OCI-LY3 (cell line): ENCODE results near the gene NKAIN2.

Experiments
- H2AFZ ChIP-seq: fragments of 200-600, 300-600 bp; shearing (Covaris generic); 2 replicates; pipeline ENCODE4 v1.6.0; 2014; ENCODE audit warnings: antibody characterized with exemption, low read depth, low read length
- H3K27ac ChIP-seq: fragments of 200-600, 300-600 bp; sonication (generic); 2 replicates; pipeline ENCODE4 v1.5.1; 2014; ENCODE audit warnings: mild to moderate bottlenecking, low read length, moderate library complexity, mixed read lengths
- H3K27me3 ChIP-seq: fragments of 200-600, 300-600 bp; sonication (generic); 2 replicates; pipeline ENCODE4 v1.6.1; 2014; ENCODE audit warnings: low read depth, low read length, mixed read lengths
- H3K36me3 ChIP-seq: fragments of 200-600, 300-600 bp; sonication (generic); replicated peaks from 2 replicates; pipeline ENCODE3; 2014; ENCODE audit warnings: low read depth, low read length, mixed read lengths
- H3K4me1 ChIP-seq: fragments of 300-600, 200-600 bp; sonication (generic); 2 replicates; pipeline ENCODE4 v1.6.1; 2014; ENCODE audit warnings: low read length, mixed read lengths
- H3K4me2 ChIP-seq: fragments of 200-600, 300-600 bp; sonication (generic); 2 replicates; pipeline ENCODE4 v1.6.1; 2014; ENCODE audit warnings: low read length, mixed read lengths
- H3K4me3 ChIP-seq: fragments of 300-600, 200-600 bp; sonication (generic); 2 replicates; pipeline ENCODE4 v1.5.1; 2014; ENCODE audit warnings: antibody characterized with exemption, mild to moderate bottlenecking, low read length, moderate library complexity
- H3K79me2 ChIP-seq: fragments of 300-600, 200-600 bp; shearing (Covaris generic); 2 replicates; pipeline ENCODE4 v1.6.1; 2014; ENCODE audit warnings: mild to moderate bottlenecking, low read length, mixed read lengths
- H3K9ac ChIP-seq: fragments of 300-600, 200-600 bp; shearing (Covaris generic); 2 replicates; pipeline ENCODE4 v1.6.0; 2014; ENCODE audit warnings: mild to moderate bottlenecking, low read length, moderate library complexity
- H3K9me3 ChIP-seq: fragments of 200-600, 300-600 bp; shearing (Covaris generic); 2 replicates; pipeline ENCODE4 v1.6.1; 2014; ENCODE audit warnings: low read length, mixed read lengths; ENCODE audit not compliant: insufficient read depth
- H4K20me1 ChIP-seq: fragments of 200-600, 300-600 bp; sonication (generic); 2 replicates; pipeline ENCODE4 v1.6.1; 2016; ENCODE audit warnings: low read length, mixed read lengths; ENCODE audit not compliant: insufficient read depth
- CTCF ChIP-seq: fragments of 200-600, 300-600 bp; sonication (generic); IDR thresholded peaks from 2 replicates; pipeline ENCODE4 v1.5.1; 2014; ENCODE audit warnings: antibody characterized with exemption, low read length, low read depth
- EZH2phosphoT487 ChIP-seq: fragments of 200-600 bp; shearing (Covaris generic); IDR thresholded peaks from 2 replicates; pipeline ENCODE4 v1.6.1; 2018; ENCODE audit warnings: antibody characterized with exemption, mixed run types, low read depth

Gene NKAIN2

GRCh38 chr6:123777563-123777962 lies 26.1 kb upstream of the NKAIN2 start:
- no peaks in the 10 kb centered on the region for H3K27me3 ChIP-seq

GRCh38 chr6:123780021-123780420 lies 23.6 kb upstream of the NKAIN2 start:
- Histone ChIP-seq H3K4me1 (no peaks in the 10 kb centered on the region), H3K4me2 (no peak overlapping the region), H3K27me3 (no peaks in the 10 kb centered on the region), H4K20me1 (no peaks in the 10 kb centered on the region), H3K9me3 (no peaks in the 10 kb centered on the region), H3K4me3 (no peak overlapping the region), H3K36me3 (no peaks in the 10 kb centered on the region), H3K27ac (no peak overlapping the region), H3K79me2 (no peaks in the 10 kb centered on the region), H2AFZ (no peak overlapping the region), H3K9ac (no peak overlapping the region)
- no peak for TF ChIP-seq EZH2phosphoT487
- no peak for TF ChIP-seq CTCF

More at GRCh38 chr6:123777563-123777962, 26.1 kb upstream of the NKAIN2 start:
- H3K9me3 ChIP-seq: no peaks in the 10 kb centered on the region
- H3K9ac ChIP-seq: no peak overlapping the region
- H3K36me3 ChIP-seq: no peaks in the 10 kb centered on the region
- H3K4me2 ChIP-seq: no peak overlapping the region
- H3K4me3 ChIP-seq: no peak overlapping the region
- TF ChIP-seq EZH2phosphoT487: no peak
- TF ChIP-seq CTCF: peak; percentile 50
- H2AFZ ChIP-seq: no peak overlapping the region
- H4K20me1 ChIP-seq: no peaks in the 10 kb centered on the region
- no peaks in the 10 kb centered on the region for H3K4me1 ChIP-seq
- H3K27ac ChIP-seq: no peak overlapping the region
- H3K79me2 ChIP-seq: no peaks in the 10 kb centered on the region

GRCh38 chr6:123784330-123784729 lies 19.3 kb upstream of the NKAIN2 start:
- Histone ChIP-seq H3K4me3 (no peak overlapping the region), H2AFZ (no peak overlapping the region), H4K20me1 (no peaks in the 10 kb centered on the region), H3K27ac (no peak overlapping the region), H3K4me1 (peaks cover 9% of the 10 kb centered on the region), H3K79me2 (no peaks in the 10 kb centered on the region), H3K4me2 (no peak overlapping the region), H3K9me3 (no peaks in the 10 kb centered on the region), H3K9ac (no peak overlapping the region), H3K27me3 (no peaks in the 10 kb centered on the region), H3K36me3 (no peaks in the 10 kb centered on the region)
- TF ChIP-seq CTCF (no peak), EZH2phosphoT487 (no peak)

- Histone ChIP-seq H3K4me1 (peaks cover 9% of the 10 kb centered on the region), H3K9ac (no peak overlapping the region), H3K79me2 (no peaks in the 10 kb centered on the region), H3K36me3 (no peaks in the 10 kb centered on the region), H3K4me3 (no peak overlapping the region), H2AFZ (no peak overlapping the region), H4K20me1 (no peaks in the 10 kb centered on the region), H3K4me2 (no peak overlapping the region), H3K27ac (no peak overlapping the region), H3K27me3 (no peaks in the 10 kb centered on the region), H3K9me3 (no peaks in the 10 kb centered on the region)
- TF ChIP-seq CTCF (no peak), EZH2phosphoT487 (no peak)
These were observed 18.6 kb upstream of the NKAIN2 start for GRCh38 chr6:123785039-123785438.
